Measurements from ENCODE around the gene CNEP1R1. TPM values are rescaled to one million over a fixed set of nuclear protein-coding genes. Genes with fewer than 3 reads are reported as not detected.
A peak's percentile ranks its signal among the peaks of the same experiment; 100 is the strongest.

Gene CNEP1R1
- total RNA-seq, 1 donor from 2014 or later: 21.9 TPM

GRCh38 chr16:50050802-50051201 is 25.8 kb downstream of the CNEP1R1 start:
- Mint-ChIP-seq H3K27me3 (ENCODE audit: insufficient read depth) (peaks cover 16% of the 10 kb centered on the region), H3K27ac (no peak overlapping the region), H3K36me3 (ENCODE audit: low read depth) (peaks cover 2% of the 10 kb centered on the region), H3K4me3 (no peak overlapping the region), H3K4me1 (ENCODE audit: low read depth) (no peaks in the 10 kb centered on the region), H3K9me3 (peaks cover 7% of the 10 kb centered on the region)
- intact Hi-C loops (cut with micrococcal nuclease): no loop called here
- no peak for DNase-seq (ENCODE audit: low spot score)

GRCh38 chr16:50056226-50056625 is 31.2 kb downstream of the CNEP1R1 start:
- no peak for DNase-seq (ENCODE audit: low spot score)
- Mint-ChIP-seq H3K27me3 (ENCODE audit: insufficient read depth) (peaks cover 15% of the 10 kb centered on the region), H3K36me3 (ENCODE audit: low read depth) (peaks cover 2% of the 10 kb centered on the region), H3K27ac (no peak overlapping the region), H3K4me1 (ENCODE audit: low read depth) (no peaks in the 10 kb centered on the region), H3K9me3 (peaks cover 17% of the 10 kb centered on the region), H3K4me3 (no peak overlapping the region)
- intact Hi-C loops (cut with micrococcal nuclease): no loop called here

GRCh38 chr16:50058091-50058771 is 33.2 kb downstream of the CNEP1R1 start:
- no peak overlapping the region for H3K4me3 Mint-ChIP-seq
- intact Hi-C loops (cut with micrococcal nuclease): no loop called here
- peaks cover 8% of the 10 kb centered on the region for H3K27me3 Mint-ChIP-seq (ENCODE audit: insufficient read depth)
- no peak overlapping the region for H3K27ac Mint-ChIP-seq
- H3K4me1 Mint-ChIP-seq (ENCODE audit: low read depth): no peaks in the 10 kb centered on the region
- peaks cover 2% of the 10 kb centered on the region for H3K36me3 Mint-ChIP-seq (ENCODE audit: low read depth)
- no peak for DNase-seq (ENCODE audit: low spot score)
- H3K9me3 Mint-ChIP-seq: peaks cover 17% of the 10 kb centered on the region

GRCh38 chr16:50059111-50059510 is 34.1 kb downstream of the CNEP1R1 start:
- intact Hi-C loops (cut with micrococcal nuclease): no loop called here
- peaks cover 2% of the 10 kb centered on the region for H3K36me3 Mint-ChIP-seq (ENCODE audit: low read depth)
- H3K27me3 Mint-ChIP-seq (ENCODE audit: insufficient read depth): peaks cover 8% of the 10 kb centered on the region
- no peak for DNase-seq (ENCODE audit: low spot score)
- no peak overlapping the region for H3K4me3 Mint-ChIP-seq
- no peaks in the 10 kb centered on the region for H3K4me1 Mint-ChIP-seq (ENCODE audit: low read depth)
- no peak overlapping the region for H3K27ac Mint-ChIP-seq
- peaks cover 17% of the 10 kb centered on the region for H3K9me3 Mint-ChIP-seq

GRCh38 chr16:50059669-50060068 is 34.6 kb downstream of the CNEP1R1 start:
- intact Hi-C loops (cut with micrococcal nuclease): loop anchor here (10.0 kb wide), 1 partner anchor 1695 kb away; no protein-coding TSS in a partner anchor
- Mint-ChIP-seq H3K4me1 (ENCODE audit: low read depth) (no peaks in the 10 kb centered on the region), H3K9me3 (peaks cover 17% of the 10 kb centered on the region), H3K27me3 (ENCODE audit: insufficient read depth) (peaks cover 8% of the 10 kb centered on the region), H3K4me3 (no peak overlapping the region), H3K27ac (no peak overlapping the region), H3K36me3 (ENCODE audit: low read depth) (peaks cover 2% of the 10 kb centered on the region)
- no peak for DNase-seq (ENCODE audit: low spot score)

- no peaks in the 10 kb centered on the region for H3K36me3 Mint-ChIP-seq (ENCODE audit: low read depth)
Observed at GRCh38 chr16:50061326-50061725, 36.3 kb downstream of the CNEP1R1 start.

GRCh38 chr16:50065241-50065623 is 40.2 kb downstream of the CNEP1R1 start:
- peaks cover 36% of the 10 kb centered on the region for H3K4me1 Mint-ChIP-seq (ENCODE audit: low read depth)
- H3K27ac Mint-ChIP-seq: peak overlapping the region; percentile 90
- DNase-seq (ENCODE audit: low spot score): no peak
- peaks cover 10% of the 10 kb centered on the region for H3K36me3 Mint-ChIP-seq (ENCODE audit: low read depth)
- peak overlapping the region; percentile 85 for H3K4me3 Mint-ChIP-seq
- H3K9me3 Mint-ChIP-seq: no peaks in the 10 kb centered on the region
- intact Hi-C loops (cut with micrococcal nuclease): loop anchor here (1.0 to 10.0 kb wide), 7 partner anchors 40 to 1700 kb away; partner anchors contain the start of genes ADCY7, BRD7, CNEP1R1 and CYLD
- no peaks in the 10 kb centered on the region for H3K27me3 Mint-ChIP-seq (ENCODE audit: insufficient read depth)

More at GRCh38 chr16:50061326-50061725, 36.3 kb downstream of the CNEP1R1 start:
- H3K27me3 Mint-ChIP-seq (ENCODE audit: insufficient read depth): peaks cover 7% of the 10 kb centered on the region
- no peak overlapping the region for H3K4me3 Mint-ChIP-seq
- peaks cover 6% of the 10 kb centered on the region for H3K9me3 Mint-ChIP-seq
- H3K4me1 Mint-ChIP-seq (ENCODE audit: low read depth): peaks cover 7% of the 10 kb centered on the region
- H3K27ac Mint-ChIP-seq: no peak overlapping the region
- intact Hi-C loops (cut with micrococcal nuclease): loop anchor here (10.0 kb wide), 1 partner anchor 1697 kb away; no protein-coding TSS in a partner anchor
- no peak for DNase-seq (ENCODE audit: low spot score)

GRCh38 chr16:50065624-50066481 is 40.8 kb downstream of the CNEP1R1 start, which contains the start of gene HEATR3:
Gene HEATR3 (plus strand): TSS chr16:50065970. CDS start chr16:50066132, 162 bp downstream.
- Mint-ChIP-seq H3K27me3 (ENCODE audit: insufficient read depth) (no peaks in the 10 kb centered on the region), H3K36me3 (ENCODE audit: low read depth) (peaks cover 13% of the 10 kb centered on the region), H3K4me3 (peak within 1 kb of the TSS; percentile 85), H3K27ac (peak within 1 kb of the TSS; percentile 90), H3K9me3 (no peaks in the 10 kb centered on the region), H3K4me1 (ENCODE audit: low read depth) (peaks cover 39% of the 10 kb centered on the region)
- intact Hi-C loops (cut with micrococcal nuclease): loop anchor here (1.0 to 10.0 kb wide), 8 partner anchors 41 to 1701 kb away; partner anchors contain the start of genes ADCY7, BRD7, CNEP1R1 and CYLD
- DNase-seq (ENCODE audit: low spot score): peak; percentile 93

GRCh38 chr16:50066482-50067289 is 41.7 kb downstream of the CNEP1R1 start:
- no peaks in the 10 kb centered on the region for H3K9me3 Mint-ChIP-seq
- no peaks in the 10 kb centered on the region for H3K27me3 Mint-ChIP-seq (ENCODE audit: insufficient read depth)
- H3K36me3 Mint-ChIP-seq (ENCODE audit: low read depth): peaks cover 17% of the 10 kb centered on the region
- no peak for DNase-seq (ENCODE audit: low spot score)
- H3K4me3 Mint-ChIP-seq: peak overlapping the region; percentile 84
- intact Hi-C loops (cut with micrococcal nuclease): loop anchor here (1.0 to 10.0 kb wide), 4 partner anchors 144 to 1702 kb away; partner anchors contain the start of genes ADCY7 and CYLD
- H3K4me1 Mint-ChIP-seq (ENCODE audit: low read depth): peaks cover 43% of the 10 kb centered on the region
- peak overlapping the region; percentile 83 for H3K27ac Mint-ChIP-seq

GRCh38 chr16:50067290-50067853 is 42.3 kb downstream of the CNEP1R1 start:
- intact Hi-C loops (cut with micrococcal nuclease): loop anchor here (5.0 to 10.0 kb wide), 3 partner anchors 200 to 1703 kb away; partner anchors contain the start of genes ADCY7 and CYLD

GRCh38 chr16:50068550-50068949 is 43.5 kb downstream of the CNEP1R1 start:
- H3K9me3 Mint-ChIP-seq: no peaks in the 10 kb centered on the region
- intact Hi-C loops (cut with micrococcal nuclease): loop anchor here (5.0 to 10.0 kb wide), 3 partner anchors 199 to 1704 kb away; partner anchors contain the start of genes ADCY7 and CYLD
- H3K4me3 Mint-ChIP-seq: peak overlapping the region; percentile 21
- DNase-seq (ENCODE audit: low spot score): no peak
- H3K36me3 Mint-ChIP-seq (ENCODE audit: low read depth): peaks cover 24% of the 10 kb centered on the region
- H3K27ac Mint-ChIP-seq: peak overlapping the region; percentile 25
- no peaks in the 10 kb centered on the region for H3K27me3 Mint-ChIP-seq (ENCODE audit: insufficient read depth)
- peaks cover 52% of the 10 kb centered on the region for H3K4me1 Mint-ChIP-seq (ENCODE audit: low read depth)

More at GRCh38 chr16:50067290-50067853, 42.3 kb downstream of the CNEP1R1 start:
- peak; percentile 23 for DNase-seq (ENCODE audit: low spot score)
- Mint-ChIP-seq H3K4me1 (ENCODE audit: low read depth) (peaks cover 46% of the 10 kb centered on the region), H3K27me3 (ENCODE audit: insufficient read depth) (no peaks in the 10 kb centered on the region), H3K4me3 (peak overlapping the region; percentile 84), H3K9me3 (no peaks in the 10 kb centered on the region), H3K27ac (peak overlapping the region; percentile 49), H3K36me3 (ENCODE audit: low read depth) (peaks cover 20% of the 10 kb centered on the region)

Measured in activated T-helper 1 cell treated with anti-CD3 and anti-CD28 coated beads, Interleukin-12 subunit alpha, Interleukin-12 subunit beta, Interleukin-2, Interleukin-4 antibody, amounts not matched to agents 30 ng/mL and 10 ng/mL and 1 ng/mL, durations not matched to agents 14 hours and 24 hours and 36 hours (primary cell).